Subcutaneous adipose tissue (tissue), 4 donors: ENCODE data around the gene ATP5PD. TPM values are rescaled to one million over a fixed set of nuclear protein-coding genes. Genes with fewer than 3 reads are reported as not detected.

ENCODE experiments used
- total RNA-seq, 4 donors: library from RNA; depleted of rRNA; stranded (reverse); fragments of >200 nt; gene quantifications; one replicate each; pipeline ENCODE4 v1.1.0, GENCODE V29; 2016
- TF ChIP-seq, protein P1 (sequence below): fragments of 450-650 bp; IDR thresholded peaks from one replicate; pipeline ENCODE4 v1.5.1; 2016; ENCODE audit warnings: low read depth, mild to moderate bottlenecking, control low read depth, antibody characterized with exemption, moderate library complexity

The ATP5PD gene
- total RNA-seq, result 100 to 1,000 TPM; 236 to 509 (median 283) TPM

DNA sequence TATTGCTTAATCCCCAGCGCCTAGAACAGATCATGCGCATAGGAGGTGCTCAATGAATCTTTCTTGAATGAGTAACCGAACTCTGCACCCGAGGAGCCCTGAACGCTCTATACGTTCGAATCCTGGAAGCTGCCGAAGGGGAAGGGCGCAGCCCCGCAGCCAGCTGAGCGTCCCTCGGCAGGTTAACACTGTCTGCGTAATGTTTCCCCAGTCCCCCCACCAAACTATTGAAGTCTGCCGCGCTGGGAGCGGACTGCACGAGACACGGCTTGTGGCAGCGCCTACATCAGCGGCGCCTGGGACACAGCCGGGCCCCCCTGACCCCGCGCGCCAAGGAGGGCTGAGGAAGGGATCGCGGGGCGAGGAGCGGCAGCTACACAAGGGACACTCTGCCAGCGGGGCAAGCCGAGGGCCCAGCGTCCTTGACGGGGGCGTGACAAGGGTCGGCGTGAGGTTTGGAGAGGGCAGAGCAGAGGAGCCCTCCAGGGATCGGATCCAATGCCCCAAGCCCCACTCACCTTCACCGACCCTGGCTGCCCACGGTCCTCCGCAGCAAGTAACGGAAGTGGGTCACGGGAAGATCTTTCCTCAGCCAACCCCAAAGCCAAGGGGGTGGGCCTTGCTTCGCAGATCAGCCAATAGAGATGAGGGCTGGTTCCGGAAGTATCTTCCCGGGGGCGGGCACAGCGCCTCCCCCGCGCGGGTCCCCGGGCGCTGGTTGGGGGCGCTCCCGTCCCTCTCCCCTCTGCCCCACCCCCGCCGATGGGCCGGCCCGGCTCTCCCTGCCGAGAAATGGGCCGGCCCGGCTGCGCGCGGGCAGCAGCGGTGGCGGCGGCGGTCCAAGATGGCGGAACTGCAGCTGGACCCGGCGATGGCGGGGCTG lies at the start of gene ATP5PD, which contains the start of gene KCTD2:
Gene ATP5PD, minus strand, starts transcription at position 563 of the 883 bp plus-strand sequence. CDS start 4,319 bp downstream, outside the sequence.
Gene KCTD2, plus strand, starts transcription at position 819 of the 883 bp plus-strand sequence. Its CDS starts 26 bp downstream, at position 845.
- TF ChIP-seq, protein P1, sequence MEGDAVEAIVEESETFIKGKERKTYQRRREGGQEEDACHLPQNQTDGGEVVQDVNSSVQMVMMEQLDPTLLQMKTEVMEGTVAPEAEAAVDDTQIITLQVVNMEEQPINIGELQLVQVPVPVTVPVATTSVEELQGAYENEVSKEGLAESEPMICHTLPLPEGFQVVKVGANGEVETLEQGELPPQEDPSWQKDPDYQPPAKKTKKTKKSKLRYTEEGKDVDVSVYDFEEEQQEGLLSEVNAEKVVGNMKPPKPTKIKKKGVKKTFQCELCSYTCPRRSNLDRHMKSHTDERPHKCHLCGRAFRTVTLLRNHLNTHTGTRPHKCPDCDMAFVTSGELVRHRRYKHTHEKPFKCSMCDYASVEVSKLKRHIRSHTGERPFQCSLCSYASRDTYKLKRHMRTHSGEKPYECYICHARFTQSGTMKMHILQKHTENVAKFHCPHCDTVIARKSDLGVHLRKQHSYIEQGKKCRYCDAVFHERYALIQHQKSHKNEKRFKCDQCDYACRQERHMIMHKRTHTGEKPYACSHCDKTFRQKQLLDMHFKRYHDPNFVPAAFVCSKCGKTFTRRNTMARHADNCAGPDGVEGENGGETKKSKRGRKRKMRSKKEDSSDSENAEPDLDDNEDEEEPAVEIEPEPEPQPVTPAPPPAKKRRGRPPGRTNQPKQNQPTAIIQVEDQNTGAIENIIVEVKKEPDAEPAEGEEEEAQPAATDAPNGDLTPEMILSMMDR, result no peak

DNA sequence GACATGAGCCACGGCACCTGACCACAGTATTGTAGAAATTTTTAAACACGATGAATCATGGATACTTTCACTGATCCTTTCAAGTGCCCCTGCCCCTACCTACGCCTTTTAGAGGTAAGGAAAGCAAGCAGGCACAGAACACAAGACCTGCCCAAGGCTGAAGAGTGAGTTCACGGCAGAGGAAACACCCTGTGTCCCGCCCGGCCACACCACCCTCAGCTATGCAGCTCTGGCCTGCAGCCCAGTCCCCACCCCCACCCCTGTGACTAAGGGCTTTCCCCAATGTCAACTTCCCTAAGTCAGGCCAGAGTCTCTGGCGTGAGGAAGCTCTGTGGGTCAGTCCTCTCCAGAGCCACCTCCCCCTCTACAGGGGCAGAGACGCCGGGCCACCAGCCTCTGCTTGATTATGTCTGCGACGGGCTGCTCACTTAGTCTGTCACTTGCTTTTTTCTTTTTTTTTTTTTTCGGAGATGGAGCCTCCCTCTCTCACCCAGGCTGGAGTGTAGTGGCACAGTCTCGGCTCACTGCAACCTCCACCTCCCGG lies 49.4 kb upstream of the ATP5PD start:
- TF ChIP-seq, protein P1, result no peak

DNA sequence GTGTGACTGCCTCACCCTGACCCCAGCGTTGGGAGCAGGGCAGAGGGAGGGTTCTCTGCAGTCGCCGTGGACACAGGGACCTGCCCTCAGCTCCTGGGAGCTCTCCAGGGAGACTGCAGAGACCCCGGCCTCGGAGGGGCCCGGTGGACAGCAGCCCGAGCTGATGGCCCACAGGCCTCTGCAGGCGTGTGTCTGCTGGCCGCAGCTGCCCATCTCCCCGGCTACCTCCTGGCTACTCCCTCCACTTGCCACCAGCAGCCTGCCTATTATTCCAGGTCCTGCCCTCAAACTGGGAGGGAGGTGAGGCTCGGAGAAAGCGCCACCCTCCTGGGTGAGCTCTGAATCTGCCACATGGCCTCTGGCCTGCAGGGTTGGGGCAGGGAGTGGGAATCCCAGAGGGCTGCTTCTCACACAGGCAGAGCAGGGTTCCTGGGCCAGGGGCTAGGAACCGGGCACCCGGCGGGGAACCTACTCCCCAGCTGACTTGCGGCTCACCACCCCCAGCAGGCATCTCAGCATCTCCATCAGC lies 48.2 kb upstream of the ATP5PD start:
- TF ChIP-seq, protein P1, result no peak

DNA sequence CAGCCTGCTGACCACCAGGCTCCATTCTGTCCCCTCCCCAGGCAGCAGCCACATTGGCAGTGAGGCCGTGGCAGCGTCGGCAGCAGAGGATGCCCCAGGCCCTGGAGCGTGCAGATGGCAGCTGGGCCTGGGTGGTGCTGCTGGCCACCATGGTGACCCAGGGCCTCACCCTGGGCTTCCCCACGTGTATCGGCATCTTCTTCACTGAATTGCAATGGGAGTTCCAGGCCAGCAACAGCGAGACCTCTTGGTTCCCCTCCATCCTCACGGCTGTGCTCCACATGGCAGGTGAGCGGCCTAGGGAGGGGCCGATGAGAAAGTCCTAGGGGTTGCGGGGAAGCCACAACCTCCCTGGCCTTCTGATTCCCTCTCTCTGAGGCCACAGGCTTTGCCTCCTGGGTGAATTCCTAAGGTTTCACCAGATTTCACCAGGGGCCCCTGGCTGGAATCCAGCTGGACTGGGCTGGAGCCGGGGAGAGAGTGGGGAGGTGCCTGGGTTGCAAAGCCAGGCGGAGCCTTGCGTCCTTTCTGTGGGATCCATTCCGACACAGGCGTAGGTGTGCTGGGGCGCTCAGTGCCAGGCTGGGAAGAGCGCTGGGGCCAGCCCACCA lies 46.9 kb upstream of the ATP5PD start:
- TF ChIP-seq, protein P1, result no peak

DNA sequence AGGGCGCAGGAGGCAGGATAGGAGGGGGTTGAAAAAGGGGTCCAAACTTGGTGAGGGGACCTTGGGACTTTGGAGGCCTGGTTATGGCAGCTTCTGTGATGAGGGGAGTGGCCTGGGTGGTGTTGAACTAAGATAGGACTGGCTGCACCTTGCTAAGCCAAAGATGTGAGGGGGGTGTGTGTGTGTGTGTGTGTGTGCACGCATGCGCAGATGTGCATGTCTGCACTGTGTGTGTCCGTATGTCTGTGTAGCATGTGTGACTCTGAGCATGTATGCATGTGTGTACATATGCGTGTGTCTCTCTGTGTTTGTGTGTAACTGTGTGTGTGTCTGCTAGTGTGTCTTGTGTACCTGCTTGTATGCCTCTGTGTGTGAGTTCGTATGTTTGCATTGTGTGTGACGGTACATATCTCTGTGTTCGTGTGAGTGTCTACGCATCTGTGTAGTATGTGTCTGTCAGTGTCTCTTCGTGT lies 45.1 kb upstream of the ATP5PD start:
- TF ChIP-seq, protein P1, result no peak

DNA sequence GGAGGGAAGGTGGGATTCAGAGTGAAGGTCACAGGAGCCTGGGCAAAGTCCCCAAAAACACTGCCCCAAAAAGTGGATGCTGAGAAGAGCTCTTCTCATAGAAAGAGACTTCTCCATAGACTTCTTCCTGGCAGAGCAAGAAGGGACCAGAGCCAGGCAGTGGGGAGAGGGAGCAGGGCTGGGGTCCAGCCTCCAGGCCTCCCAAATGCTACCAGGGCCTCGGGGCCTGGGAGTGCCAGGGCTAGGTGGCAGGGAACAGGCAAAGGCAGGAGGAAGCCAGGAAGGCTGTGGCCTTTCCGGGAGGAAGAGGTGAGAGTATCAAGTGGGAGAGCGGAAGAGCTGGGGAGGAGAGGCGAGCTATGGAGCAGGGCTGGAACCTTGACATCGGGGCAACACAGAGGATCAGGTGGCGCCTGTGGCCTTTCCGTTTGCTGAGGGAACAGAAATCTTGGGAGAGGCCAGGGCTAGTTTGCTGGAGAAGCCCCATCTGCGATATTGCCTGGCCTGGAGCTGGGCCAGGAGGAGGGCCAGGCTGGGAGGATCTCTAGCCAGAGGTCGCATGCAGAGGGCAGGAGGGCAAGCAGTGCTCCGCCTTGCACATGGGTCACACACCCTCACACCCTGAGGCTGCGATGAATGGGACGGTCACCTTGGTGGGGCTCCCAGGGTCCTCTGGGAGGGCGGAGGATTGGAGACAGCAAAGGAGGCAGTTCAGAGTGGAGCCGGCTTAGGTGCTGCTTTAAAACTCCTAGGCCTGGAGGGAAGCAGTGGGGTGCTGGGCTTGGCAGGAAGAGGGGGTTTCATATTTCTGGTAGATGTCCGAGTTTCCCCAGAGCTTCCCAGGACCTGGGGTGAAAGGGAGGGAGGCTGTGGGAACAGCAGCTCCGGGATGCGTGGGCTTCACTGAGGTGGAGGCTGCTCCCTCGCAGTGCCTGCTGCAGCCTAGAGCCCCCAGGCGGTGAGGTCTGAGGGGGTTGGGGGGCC lies 44.4 kb upstream of the ATP5PD start:
- TF ChIP-seq, protein P1, result no peak
